Activated naive CD8-positive, alpha-beta T cell treated with anti-CD3 and anti-CD28 coated beads for 36 hours (primary cell): Measurements from ENCODE around the gene AHCYL2. TPM values are rescaled to one million over a fixed set of nuclear protein-coding genes. Genes with fewer than 3 reads are reported as not detected.

Experiments used
- total RNA-seq, 2 experiments: library from RNA; stranded (reverse); gene quantifications; one replicate each; pipeline ENCODE4 v1.2.3, GENCODE V29; 2021

The AHCYL2 gene
- total RNA-seq, 2 experiments from 2014 or later = 6.5 to 6.8 TPM

Other genes starting within 250 kb of the AHCYL2 start
- 10 to 100 TPM; 71.8 to 72.2 TPM for gene TNPO3, start 169.9 kb upstream of the AHCYL2 start, total RNA-seq
- 10 to 100 TPM; 18.7 to 19.5 TPM for gene TSPAN33, start 80.3 kb upstream of the AHCYL2 start, total RNA-seq
- gene SMO, start 36.4 kb upstream of the AHCYL2 start, total RNA-seq = 1 to 10 TPM; 1.7 to 1.9 TPM
- gene STRIP2, start 209.4 kb downstream of the AHCYL2 start, total RNA-seq = 1 to 10 TPM; 6.9 to 7.9 TPM